Daoy (cell line): ENCODE results near the gene SFMBT2. TPM values are rescaled to one million over a fixed set of nuclear protein-coding genes. Genes with fewer than 3 reads are reported as not detected.

Experiments
- DNase-seq: peaks from one replicate; pipeline ENCODE4 v3.0.0-alpha.2; 2015; ENCODE audit warnings: low read depth
- total RNA-seq: library from RNA; depleted of rRNA; stranded (reverse); fragments of >200 nt; shearing (Covaris generic); gene quantifications from 2 replicates; pipeline ENCODE4 v1.2.3, GENCODE V29; 2014; rRNA removed

SFMBT2 gene
- total RNA-seq = 4.3 and 4.6 TPM in 2 replicates

GRCh38 chr10:7410862-7411670, at the start of gene SFMBT2:
Gene SFMBT2, minus strand, starts transcription at chr10:7411034. Its CDS starts 29,136 bp downstream, at chr10:7381898.
- DNase-seq = peak; percentile 71

- no peak for DNase-seq
These were observed 49.2 kb upstream of the SFMBT2 start for GRCh38 chr10:7460006-7460405.

DNA sequence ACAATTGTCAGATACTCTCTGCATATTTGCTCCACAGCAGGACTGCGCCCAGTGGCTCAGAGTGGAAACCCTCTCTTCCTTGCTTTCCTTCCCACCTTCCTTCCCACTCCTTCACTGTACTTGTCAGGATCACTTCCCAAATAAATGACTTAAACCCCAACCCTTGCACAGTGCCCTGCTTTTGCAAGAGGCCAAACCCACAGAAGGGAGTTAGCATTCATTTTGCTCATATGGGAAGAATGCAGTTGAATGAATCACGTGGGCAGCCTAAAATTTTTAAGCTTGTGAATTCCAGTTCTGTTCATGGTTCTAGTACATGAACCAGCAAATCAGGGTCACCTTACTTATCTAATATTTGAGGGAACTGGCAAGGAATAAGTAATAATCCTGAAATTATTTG, 47.7 kb upstream of the SFMBT2 start:
- peak; percentile 29 for DNase-seq

- peak; percentile 21 for DNase-seq
These were observed 46.9 kb upstream of the SFMBT2 start for GRCh38 chr10:7457478-7458316.

DNA sequence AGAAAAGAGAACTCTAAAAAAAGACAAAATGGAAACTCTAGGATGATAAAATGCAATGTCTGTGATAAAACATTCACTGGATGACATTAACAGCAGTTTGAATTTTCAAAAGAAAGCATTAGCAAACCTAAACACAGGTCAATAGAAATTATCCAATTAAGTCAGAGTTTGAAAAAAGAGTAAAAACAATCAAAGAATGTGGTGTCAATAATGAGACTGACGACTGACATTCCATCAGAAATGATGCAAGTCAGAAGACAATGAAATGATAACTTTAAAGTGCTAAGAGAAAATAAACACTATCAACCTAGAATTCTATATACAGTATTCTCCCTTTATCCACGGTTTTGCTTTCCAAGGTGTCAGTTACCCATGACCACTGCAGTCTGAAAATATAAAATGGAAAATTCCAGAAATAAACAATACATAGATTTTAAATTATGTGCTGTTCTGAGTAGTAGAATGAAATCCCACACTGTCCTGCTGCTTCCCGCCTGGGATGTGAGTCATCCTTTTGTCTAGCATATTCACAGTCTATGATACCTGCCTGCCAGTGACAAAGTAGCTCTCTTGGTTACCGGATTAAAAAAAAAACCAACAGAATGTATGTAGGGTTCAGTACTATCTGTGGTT, 38.3 kb upstream of the SFMBT2 start:
- DNase-seq = no peak

DNA sequence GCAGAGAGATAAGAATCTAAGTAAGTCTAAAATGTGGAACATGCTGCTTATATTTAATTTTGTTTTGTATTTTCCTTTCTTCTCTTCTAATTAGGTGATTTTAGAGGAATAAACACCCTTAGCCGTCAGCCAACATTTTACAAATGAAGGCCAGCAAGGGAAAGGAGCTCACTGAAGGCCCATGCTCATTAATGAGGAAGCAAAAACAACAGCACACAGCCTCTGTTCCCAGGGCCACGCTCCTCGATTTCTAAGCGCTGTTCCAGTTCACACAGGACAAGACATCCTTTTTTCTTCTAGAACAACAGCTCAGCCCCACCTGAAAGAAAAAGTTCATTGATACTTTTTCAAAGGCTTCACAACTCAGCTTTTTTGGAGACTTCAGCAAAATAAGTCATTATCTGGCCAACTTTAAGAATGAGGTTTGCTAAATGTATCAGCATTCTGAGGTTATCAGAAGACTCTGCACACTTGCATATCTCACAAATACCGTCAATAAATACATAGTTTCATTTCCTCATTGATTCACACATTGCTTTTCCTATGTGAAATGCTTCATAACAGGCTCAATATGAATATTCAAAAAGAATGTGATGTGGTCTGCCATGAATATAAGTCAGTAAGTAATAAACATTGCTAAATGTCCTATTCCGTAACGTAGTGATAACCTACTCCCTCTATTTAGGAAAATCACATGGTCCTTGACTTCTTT, 34.8 kb upstream of the SFMBT2 start:
- no peak for DNase-seq

DNA sequence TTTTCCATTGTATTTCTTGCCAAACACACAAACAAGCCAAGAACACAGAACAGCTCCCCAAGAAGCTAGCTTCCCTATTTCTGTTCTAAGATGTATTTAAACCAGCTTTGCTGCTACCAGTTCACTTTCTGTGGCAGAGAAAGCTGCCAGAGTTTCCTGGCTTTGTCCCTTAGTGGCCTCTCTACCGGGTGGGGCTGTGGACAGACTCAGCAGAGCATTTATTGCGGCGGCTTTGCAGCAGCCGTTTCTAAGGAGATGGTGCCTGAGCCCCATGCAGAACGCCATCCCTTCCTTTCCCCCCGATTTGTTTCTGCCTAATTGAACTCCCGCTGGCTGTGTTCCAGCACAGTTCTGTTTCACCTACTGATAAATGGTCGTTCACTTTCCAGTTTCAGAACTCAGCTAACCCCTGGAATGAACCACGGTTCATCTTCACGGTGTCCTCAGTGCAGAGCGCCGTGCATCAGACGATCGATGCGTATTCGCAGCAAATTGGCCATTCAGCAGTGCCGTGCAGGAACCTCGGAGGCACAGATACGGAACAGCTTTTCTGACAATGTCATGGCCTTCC, 33.8 kb upstream of the SFMBT2 start:
- DNase-seq = no peak

GRCh38 chr10:7443036-7443435, 32.2 kb upstream of the SFMBT2 start:
- DNase-seq = no peak

- DNase-seq = no peak
These were observed 30.7 kb upstream of the SFMBT2 start for GRCh38 chr10:7441403-7442147.

GRCh38 chr10:7439696-7440095, 28.9 kb upstream of the SFMBT2 start:
- no peak for DNase-seq

GRCh38 chr10:7438196-7438986, 27.6 kb upstream of the SFMBT2 start:
- no peak for DNase-seq

DNA sequence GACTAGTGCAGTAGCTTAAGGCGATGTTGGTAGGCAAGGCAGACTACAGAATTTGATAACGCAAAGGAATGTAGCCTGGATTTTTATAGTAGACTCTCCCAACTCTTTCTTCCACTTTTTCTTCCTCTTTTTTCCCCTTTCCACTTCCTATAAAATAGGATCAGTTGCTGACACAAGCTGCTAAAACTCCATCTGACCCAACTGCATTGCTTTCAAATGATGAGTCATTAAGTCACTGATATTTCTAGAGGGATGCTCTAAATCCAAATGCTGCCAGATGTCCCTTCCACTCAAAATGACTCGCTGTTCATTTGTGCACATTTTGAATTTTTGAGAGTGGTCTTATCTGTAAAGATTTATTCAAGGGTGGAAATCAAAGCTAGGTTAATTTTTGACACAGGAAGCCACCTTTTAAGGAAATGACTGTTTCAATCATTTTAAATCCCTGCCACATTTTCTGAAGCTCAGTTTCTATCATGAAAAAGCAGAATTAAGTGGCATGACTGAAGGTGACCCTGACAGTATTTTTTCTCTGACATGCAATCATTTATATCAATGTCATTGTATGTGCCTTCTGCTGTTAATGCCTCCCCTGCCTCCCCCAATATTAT, 25.8 kb upstream of the SFMBT2 start:
- DNase-seq = no peak

DNA sequence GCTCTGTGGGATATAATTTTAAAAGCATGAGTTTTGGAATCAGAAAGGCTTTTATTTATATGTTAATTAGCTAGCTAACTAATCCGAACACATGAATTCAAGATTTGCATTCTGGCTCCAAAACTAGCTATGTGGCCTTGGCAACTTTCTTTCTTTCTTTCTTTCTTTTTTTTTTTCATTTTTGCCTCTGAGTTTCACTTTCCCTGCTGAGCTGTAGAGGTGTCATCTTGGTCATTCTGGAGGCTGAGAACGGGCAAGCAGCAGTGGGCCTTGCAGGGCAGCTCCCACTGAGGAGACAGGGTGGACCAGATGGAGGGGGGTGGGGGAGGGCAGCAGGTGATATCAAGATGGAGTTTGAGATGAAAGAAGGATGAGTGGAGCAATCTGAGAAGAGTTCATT, 24.8 kb upstream of the SFMBT2 start:
- no peak for DNase-seq

GRCh38 chr10:7434378-7434777, 23.5 kb upstream of the SFMBT2 start:
- DNase-seq = no peak

DNA sequence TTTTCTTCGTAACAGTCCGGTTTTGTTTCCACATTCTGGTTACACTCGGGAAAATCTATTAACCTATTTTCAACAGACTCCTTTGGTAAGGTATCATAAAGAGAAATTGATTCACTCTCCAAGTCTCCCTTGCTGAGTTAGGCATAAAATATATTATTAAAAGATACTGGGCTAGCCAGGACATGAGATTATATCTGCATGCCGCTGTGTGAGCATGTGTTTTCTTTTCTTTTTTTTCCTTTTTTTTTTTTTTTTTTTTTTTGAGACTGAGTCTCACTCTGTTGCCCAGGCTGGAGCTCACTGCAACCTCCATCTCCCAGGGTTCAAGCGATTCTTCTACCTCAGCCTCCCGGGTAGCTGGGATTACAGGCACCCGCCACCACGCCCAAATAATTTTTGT, 23.0 kb upstream of the SFMBT2 start:
- no peak for DNase-seq

DNA sequence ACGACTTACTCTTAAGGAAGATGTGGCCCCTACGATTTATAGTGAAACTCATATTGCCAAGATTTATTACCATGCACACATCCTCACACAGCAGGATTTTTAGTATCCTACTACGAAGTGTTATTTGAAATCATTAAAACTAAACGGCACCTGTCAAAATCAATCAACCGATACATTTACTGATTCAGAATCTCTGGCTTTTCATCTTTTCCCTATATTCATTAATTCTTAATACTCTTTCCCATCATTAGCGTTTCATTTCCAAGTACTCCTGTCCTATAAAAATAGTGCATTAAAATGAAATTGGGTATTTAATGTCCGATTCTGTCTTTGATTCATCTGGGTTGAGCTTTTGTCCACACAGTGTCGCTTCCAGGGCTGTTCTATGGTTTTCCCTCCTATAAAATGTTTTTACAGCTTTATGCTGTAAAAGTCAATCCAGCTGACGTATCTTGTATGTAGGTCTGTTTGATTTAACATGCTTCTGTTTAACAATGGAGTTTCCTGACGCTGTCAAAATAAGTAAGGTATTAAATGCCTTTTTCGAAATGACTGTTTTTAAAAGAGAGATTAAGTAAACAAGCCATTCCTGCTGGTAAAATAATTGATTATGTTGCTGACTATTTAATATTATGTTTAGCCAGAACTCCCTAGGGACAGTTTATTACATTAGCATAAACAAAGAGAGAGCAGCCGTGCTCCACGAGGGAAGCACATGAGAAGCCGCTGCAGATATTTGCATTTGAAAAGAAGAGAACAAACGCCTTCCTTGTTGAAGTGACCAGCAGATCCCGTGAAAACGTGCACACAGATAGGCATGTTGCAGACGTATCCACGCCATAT, 22.3 kb upstream of the SFMBT2 start:
- DNase-seq = no peak

DNA sequence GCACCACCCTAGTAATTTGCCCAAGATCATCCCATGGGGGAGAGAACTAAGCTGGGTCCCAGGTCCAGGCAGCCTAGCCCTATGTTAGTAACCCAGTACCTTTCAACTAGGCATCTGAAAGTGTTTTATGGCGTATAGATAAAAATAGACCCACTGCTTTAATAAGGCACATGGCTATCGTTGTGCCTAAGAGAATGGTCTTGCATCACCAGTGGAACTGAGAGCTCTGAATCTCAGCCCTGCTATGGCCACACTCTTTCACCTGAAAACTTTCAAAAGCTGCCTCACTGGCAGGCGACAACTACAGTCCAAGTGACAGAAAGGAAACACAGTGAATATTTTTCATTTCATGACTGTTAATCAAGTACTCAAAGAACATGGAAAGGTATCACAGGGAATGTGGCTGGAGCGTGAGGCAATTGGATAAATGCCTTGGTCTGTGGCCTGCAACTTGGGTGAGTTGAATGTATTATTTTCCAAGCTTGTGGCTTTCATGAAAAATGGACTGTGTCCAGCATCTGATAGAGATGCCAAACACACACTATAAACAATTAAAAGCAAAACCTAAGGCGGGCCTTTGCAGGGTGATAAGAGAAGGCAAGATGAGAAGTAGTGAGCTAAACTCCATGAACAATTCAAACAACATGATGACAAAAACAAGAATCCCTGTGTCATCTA, 18.0 kb upstream of the SFMBT2 start:
- DNase-seq = no peak

DNA sequence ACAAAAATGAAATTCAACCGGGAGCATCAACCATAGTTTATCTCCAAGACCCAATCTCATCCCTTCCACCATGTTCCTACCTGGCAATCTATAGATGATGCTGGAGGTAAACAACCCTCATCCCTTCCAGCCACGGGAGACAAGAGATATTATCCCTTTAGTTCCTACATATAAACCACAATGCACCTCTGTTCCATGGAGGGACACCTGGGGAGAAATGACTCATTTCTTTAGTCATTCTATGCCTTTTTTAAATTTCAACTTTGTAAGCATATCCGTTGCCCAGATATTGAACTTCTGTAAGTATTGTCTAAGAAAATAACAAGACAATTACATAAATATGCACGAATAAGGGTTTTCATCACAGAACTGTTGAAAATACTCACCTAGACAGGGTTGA, 15.5 kb upstream of the SFMBT2 start:
- DNase-seq = no peak
